D721Med (cell line): ENCODE measurements around the gene KLF16.

Experiments
- DNase-seq: peaks from one replicate; pipeline ENCODE4 v3.0.0; 2011; ENCODE audit warnings: low spot score; ENCODE audit not compliant: insufficient read length
- FAIRE-seq: peaks from 2 replicates; lab custom pipeline; 2011; peaks lifted over from hg19 to GRCh38; lab: Jason Lieb, UNC
- TF ChIP-seq, protein P1 (sequence below): IDR thresholded peaks from 2 replicates; pipeline ENCODE4 v1.5.1; 2012; ENCODE audit warnings: mild to moderate bottlenecking, control low read depth; ENCODE audit not compliant: insufficient read depth; ENCODE audit errors: missing control alignments

Gene KLF16

DNA sequence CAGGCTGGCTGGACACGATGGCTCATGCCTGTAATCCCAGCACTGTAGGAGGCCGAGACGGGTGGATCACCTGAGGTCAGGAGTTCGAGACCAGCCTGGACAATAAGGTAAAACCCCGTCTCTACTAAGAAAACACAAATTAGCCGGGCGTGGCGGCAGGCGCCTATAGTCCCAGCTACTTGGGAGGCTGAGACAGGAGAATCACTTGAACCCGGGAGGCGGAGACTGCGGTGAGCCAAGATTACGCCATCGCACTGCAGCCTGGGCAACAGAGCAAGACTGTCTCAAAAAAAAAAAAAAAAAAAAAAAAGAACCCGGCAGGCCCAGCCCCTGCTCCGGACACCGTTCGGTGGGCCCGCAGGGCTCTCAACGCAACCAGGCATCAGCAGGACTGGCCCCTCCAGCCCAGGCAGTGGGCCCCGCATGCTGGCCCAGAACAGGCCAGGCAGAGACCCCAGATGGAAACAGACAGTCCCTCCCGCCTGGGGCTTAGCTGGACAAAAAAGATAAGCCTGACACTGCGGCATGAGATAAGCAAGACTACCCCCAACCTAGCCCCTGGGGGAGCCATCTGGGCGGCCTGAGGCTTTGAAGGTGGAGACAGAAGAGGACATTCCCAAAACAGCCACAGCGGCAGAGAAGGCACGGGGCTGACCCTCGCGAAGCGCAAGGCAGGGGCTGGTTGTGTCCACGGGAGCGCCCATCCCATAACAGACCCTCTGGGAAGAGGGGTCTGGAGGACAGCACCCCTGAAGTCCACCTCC lies 26.7 kb downstream of the KLF16 start:
- TF ChIP-seq, protein P1, sequence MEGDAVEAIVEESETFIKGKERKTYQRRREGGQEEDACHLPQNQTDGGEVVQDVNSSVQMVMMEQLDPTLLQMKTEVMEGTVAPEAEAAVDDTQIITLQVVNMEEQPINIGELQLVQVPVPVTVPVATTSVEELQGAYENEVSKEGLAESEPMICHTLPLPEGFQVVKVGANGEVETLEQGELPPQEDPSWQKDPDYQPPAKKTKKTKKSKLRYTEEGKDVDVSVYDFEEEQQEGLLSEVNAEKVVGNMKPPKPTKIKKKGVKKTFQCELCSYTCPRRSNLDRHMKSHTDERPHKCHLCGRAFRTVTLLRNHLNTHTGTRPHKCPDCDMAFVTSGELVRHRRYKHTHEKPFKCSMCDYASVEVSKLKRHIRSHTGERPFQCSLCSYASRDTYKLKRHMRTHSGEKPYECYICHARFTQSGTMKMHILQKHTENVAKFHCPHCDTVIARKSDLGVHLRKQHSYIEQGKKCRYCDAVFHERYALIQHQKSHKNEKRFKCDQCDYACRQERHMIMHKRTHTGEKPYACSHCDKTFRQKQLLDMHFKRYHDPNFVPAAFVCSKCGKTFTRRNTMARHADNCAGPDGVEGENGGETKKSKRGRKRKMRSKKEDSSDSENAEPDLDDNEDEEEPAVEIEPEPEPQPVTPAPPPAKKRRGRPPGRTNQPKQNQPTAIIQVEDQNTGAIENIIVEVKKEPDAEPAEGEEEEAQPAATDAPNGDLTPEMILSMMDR = no peak
- FAIRE-seq = no peak
- no peak for DNase-seq

DNA sequence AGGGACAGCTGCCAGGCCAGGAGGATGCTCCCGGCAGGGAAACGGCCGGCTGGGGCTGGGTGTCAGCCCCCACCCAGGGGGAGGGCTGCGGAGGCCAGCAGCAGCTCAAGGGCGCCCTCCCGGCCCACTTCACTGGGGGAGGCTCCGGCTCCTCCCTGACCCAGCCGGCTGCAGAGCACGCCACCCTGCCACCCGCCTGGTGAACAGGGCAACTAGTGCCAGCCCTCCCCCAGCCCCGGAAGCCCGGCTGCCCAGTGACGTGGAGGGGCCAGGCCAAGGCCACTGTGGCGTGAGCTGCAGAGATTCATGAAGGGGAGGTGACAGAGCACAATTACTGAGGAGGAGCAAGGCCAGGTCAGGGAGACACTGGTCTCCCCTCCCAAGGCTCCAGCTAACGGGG lies 29.8 kb downstream of the KLF16 start:
- DNase-seq = no peak
- TF ChIP-seq, protein P1 = no peak
- FAIRE-seq = no peak

GRCh38 chr19:1832046-1832663 lies 31.2 kb downstream of the KLF16 start:
- DNase-seq (no peak), FAIRE-seq (no peak)
- TF ChIP-seq, protein P1 = no peak

GRCh38 chr19:1830978-1831377 lies 32.4 kb downstream of the KLF16 start:
- FAIRE-seq (no peak), DNase-seq (no peak)
- TF ChIP-seq, protein P1 = no peak

GRCh38 chr19:1830568-1830967 lies 32.8 kb downstream of the KLF16 start:
- FAIRE-seq (no peak), DNase-seq (no peak)
- TF ChIP-seq, protein P1 = no peak

DNA sequence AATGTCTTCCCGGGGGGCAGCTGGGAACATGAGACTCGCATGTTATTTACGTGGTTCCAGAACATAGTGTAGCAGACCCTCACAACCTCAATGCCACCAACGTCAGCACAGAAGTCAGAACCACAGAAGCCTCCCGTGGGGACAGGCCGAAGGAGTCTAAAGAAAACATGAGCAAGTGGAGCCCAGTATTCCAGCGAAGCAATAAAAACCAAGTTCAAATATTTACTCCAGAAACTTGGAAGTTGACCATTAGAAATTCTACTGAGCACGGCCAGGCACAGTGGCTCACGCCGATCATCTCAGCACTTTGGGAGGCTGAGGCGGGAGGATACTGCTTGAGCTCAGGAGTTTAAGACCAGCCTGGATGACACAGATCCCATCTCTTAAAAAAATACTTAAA lies 33.4 kb downstream of the KLF16 start:
- FAIRE-seq = no peak

More for the DNA sequence above, 33.4 kb downstream of the KLF16 start:
- no peak for DNase-seq
- TF ChIP-seq, protein P1 = no peak
